Measurements from ENCODE around the gene FOXK2.

FOXK2 gene

GRCh38 chr17:82483836-82484235 is 35.7 kb upstream of the FOXK2 start:
- TF ChIP-seq EZH2 (IDR thresholded peaks at IDR 0.05) (no peak), FOXP2 (optimal IDR thresholded peaks at IDR 0.05; ENCODE audit: control extremely low read depth, extremely low read length, insufficient read depth) (no peak), POLR2AphosphoS5 (IDR thresholded peaks at IDR 0.05; ENCODE audit: borderline replicate concordance, low read depth, low read length) (no peak)
- Histone ChIP-seq H3K36me3 (ENCODE audit: insufficient read depth, low read length) (peaks cover 58% of the 10 kb centered on the region; the same call in 1 of the 2 replicates), H3K27ac (no peak overlapping the region), H3K9me3 (ENCODE audit: low read depth, low read length) (no peaks in the 10 kb centered on the region), H3K4me3 (no peak overlapping the region), H3K9ac (ENCODE audit: insufficient read length) (no peak overlapping the region)
- no peak for DNase-seq (ENCODE audit: low read depth, low spot score)

DNA sequence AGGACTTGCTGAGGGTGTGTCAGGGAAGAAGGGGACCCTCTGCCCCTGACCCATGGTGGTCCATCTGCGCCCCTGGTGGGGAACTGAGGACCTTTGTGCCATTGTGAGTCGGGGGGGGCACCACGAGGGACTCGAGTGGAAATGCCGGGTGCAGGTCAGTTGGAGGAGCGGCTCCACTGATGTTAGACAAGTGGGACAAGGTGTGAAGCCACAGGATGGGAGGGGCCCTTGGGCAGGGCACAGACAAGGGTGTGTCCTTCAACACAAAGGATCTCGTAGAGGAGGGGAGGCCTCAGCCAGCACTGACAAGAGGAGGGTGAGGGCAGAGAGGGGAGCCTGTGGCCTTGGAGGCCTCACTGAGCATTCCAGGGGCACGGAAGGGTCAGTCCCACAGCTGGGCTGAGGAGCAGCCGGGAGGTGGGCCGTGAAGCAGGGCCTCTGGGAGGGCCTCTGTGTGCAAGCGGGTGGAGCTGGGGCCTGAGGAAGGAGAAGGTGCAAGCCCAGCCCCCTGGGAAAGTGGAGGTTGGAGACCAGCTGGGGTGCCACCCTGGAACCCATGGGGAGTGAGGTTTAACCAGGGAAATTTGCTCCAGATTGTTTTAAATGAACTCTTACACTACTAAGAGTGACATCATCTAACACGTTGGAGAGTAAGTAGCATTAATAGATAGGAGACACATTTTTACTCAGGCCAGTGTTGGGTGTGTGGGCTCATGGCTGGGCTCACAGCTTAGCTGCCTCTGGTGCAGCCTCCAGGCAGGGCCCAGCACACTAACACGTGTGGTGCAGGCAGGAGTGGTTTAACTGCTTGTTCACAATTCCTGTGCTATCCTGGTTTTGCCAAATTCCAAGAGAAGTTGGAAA is 33.1 kb upstream of the FOXK2 start:
- no peak overlapping the region for H3K27ac ChIP-seq
- DNase-seq (ENCODE audit: low read depth, low spot score): no peak
- TF ChIP-seq EZH2 (IDR thresholded peaks at IDR 0.05) (no peak), POLR2AphosphoS5 (IDR thresholded peaks at IDR 0.05; ENCODE audit: borderline replicate concordance, low read depth, low read length) (no peak), FOXP2 (optimal IDR thresholded peaks at IDR 0.05; ENCODE audit: control extremely low read depth, extremely low read length, insufficient read depth) (no peak)
- no peaks in the 10 kb centered on the region for H3K9me3 ChIP-seq (ENCODE audit: low read depth, low read length)
- H3K36me3 ChIP-seq (ENCODE audit: insufficient read depth, low read length): peaks cover 38% of the 10 kb centered on the region; the same call in 1 of the 2 replicates
- no peak overlapping the region for H3K9ac ChIP-seq (ENCODE audit: insufficient read length)
- no peak overlapping the region for H3K4me3 ChIP-seq

DNA sequence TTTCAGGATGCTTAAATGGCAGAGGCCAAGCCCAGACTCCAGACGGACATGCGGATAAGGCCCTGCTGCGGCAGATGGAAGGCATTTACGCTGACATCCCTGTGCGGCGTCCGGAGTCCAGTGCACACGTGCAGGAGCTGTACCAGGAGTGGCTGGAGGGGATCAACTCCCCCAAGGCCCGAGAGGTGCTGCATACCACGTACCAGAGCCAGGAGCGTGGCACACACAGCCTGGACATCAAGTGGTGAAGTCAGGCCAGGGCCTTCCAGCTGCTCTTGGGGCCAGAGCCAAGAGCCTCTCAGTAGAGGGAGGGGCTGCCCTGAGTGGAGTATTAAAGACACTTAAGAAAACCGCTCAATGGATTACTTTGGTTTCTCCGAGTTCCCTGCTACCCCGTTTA is 31.6 kb upstream of the FOXK2 start:
- H3K9me3 ChIP-seq (ENCODE audit: low read depth, low read length): no peaks in the 10 kb centered on the region

GRCh38 chr17:82489117-82489516 is 30.4 kb upstream of the FOXK2 start:
- no peak overlapping the region for H3K9ac ChIP-seq (ENCODE audit: insufficient read length)
- DNase-seq (ENCODE audit: low read depth, low spot score): no peak
- no peak overlapping the region for H3K4me3 ChIP-seq
- no peak overlapping the region for H3K27ac ChIP-seq
- H3K9me3 ChIP-seq (ENCODE audit: low read depth, low read length): no peaks in the 10 kb centered on the region
- H3K36me3 ChIP-seq (ENCODE audit: insufficient read depth, low read length): peaks cover 19% of the 10 kb centered on the region; the same call in 1 of the 2 replicates
- TF ChIP-seq POLR2AphosphoS5 (IDR thresholded peaks at IDR 0.05; ENCODE audit: borderline replicate concordance, low read depth, low read length): no peak
- TF ChIP-seq FOXP2 (optimal IDR thresholded peaks at IDR 0.05; ENCODE audit: control extremely low read depth, extremely low read length, insufficient read depth): no peak
- no peak for TF ChIP-seq EZH2 (IDR thresholded peaks at IDR 0.05)

More for the DNA sequence above, 31.6 kb upstream of the FOXK2 start:
- no peak for TF ChIP-seq POLR2AphosphoS5 (IDR thresholded peaks at IDR 0.05; ENCODE audit: borderline replicate concordance, low read depth, low read length)
- no peak for TF ChIP-seq FOXP2 (optimal IDR thresholded peaks at IDR 0.05; ENCODE audit: control extremely low read depth, extremely low read length, insufficient read depth)
- no peak for TF ChIP-seq EZH2 (IDR thresholded peaks at IDR 0.05)
- Histone ChIP-seq H3K36me3 (ENCODE audit: insufficient read depth, low read length) (peaks cover 30% of the 10 kb centered on the region; the same call in 1 of the 2 replicates), H3K9ac (ENCODE audit: insufficient read length) (no peak overlapping the region), H3K27ac (no peak overlapping the region), H3K4me3 (no peak overlapping the region)
- DNase-seq (ENCODE audit: low read depth, low spot score): no peak

GRCh38 chr17:82489851-82490511 is 29.6 kb upstream of the FOXK2 start:
- no peak for DNase-seq (ENCODE audit: low read depth, low spot score)
- Histone ChIP-seq H3K4me3 (no peak overlapping the region), H3K36me3 (ENCODE audit: insufficient read depth, low read length) (peaks cover 13% of the 10 kb centered on the region; the same call in 1 of the 2 replicates), H3K9ac (ENCODE audit: insufficient read length) (no peak overlapping the region), H3K9me3 (ENCODE audit: low read depth, low read length) (no peaks in the 10 kb centered on the region), H3K27ac (no peak overlapping the region)
- TF ChIP-seq EZH2 (IDR thresholded peaks at IDR 0.05): no peak
- no peak for TF ChIP-seq POLR2AphosphoS5 (IDR thresholded peaks at IDR 0.05; ENCODE audit: borderline replicate concordance, low read depth, low read length)
- no peak for TF ChIP-seq FOXP2 (optimal IDR thresholded peaks at IDR 0.05; ENCODE audit: control extremely low read depth, extremely low read length, insufficient read depth)

- H3K9ac ChIP-seq (ENCODE audit: insufficient read length): no peak overlapping the region
- H3K27ac ChIP-seq: no peak overlapping the region
- no peak overlapping the region for H3K4me3 ChIP-seq
- no peaks in the 10 kb centered on the region for H3K9me3 ChIP-seq (ENCODE audit: low read depth, low read length)
- peaks cover 8% of the 10 kb centered on the region; the same call in 1 of the 2 replicates for H3K36me3 ChIP-seq (ENCODE audit: insufficient read depth, low read length)
- DNase-seq (ENCODE audit: low read depth, low spot score): no peak
- TF ChIP-seq POLR2AphosphoS5 (IDR thresholded peaks at IDR 0.05; ENCODE audit: borderline replicate concordance, low read depth, low read length) (no peak), FOXP2 (optimal IDR thresholded peaks at IDR 0.05; ENCODE audit: control extremely low read depth, extremely low read length, insufficient read depth) (no peak), EZH2 (IDR thresholded peaks at IDR 0.05) (no peak)
These were observed 28.9 kb upstream of the FOXK2 start for GRCh38 chr17:82490512-82491195.

DNA sequence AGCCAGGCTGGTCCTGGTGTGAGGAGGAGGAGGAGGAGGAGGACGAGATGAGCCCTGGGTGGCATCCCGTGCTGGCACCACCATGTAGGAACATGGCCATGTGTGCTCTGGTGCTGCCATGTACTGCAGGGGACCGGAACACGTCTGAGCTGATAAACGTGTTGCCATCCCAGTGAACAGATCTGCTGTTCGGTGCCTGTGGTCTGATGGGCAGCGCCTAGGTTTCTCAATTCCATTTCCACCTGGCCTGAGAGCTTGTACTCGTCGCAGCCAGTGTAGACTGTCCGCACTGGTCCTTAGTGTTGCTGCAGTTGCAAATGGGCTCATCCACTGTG is 28.4 kb upstream of the FOXK2 start:
- no peaks in the 10 kb centered on the region for H3K9me3 ChIP-seq (ENCODE audit: low read depth, low read length)
- H3K4me3 ChIP-seq: no peak overlapping the region
- DNase-seq (ENCODE audit: low read depth, low spot score): no peak
- no peak for TF ChIP-seq POLR2AphosphoS5 (IDR thresholded peaks at IDR 0.05; ENCODE audit: borderline replicate concordance, low read depth, low read length)
- no peak for TF ChIP-seq FOXP2 (optimal IDR thresholded peaks at IDR 0.05; ENCODE audit: control extremely low read depth, extremely low read length, insufficient read depth)
- TF ChIP-seq EZH2 (IDR thresholded peaks at IDR 0.05): no peak
- H3K27ac ChIP-seq: no peak overlapping the region
- H3K36me3 ChIP-seq (ENCODE audit: insufficient read depth, low read length): peaks cover 6% of the 10 kb centered on the region; the same call in 1 of the 2 replicates
- no peak overlapping the region for H3K9ac ChIP-seq (ENCODE audit: insufficient read length)

DNA sequence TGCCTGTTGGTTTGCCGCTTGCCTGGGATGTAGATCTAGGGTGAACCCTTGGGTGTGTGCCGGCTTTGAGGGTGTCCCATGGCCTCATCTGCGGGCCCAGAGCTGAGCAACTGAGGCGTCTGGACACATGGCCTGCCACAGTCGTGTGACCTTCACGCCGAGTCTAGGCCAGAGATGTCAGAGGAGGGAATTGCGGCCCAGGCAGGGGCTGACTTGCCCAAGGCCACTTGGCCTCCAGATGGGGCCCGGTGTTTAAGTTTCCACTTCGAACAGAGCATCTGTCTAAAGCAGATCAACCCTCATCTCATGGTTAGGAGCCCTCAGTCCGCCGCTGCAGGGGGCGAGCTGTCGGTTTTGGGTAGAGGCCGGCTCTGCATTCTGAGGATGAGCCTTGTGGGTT is 28.0 kb upstream of the FOXK2 start:
- DNase-seq (ENCODE audit: low read depth, low spot score): no peak
- Histone ChIP-seq H3K27ac (no peak overlapping the region), H3K9ac (ENCODE audit: insufficient read length) (no peak overlapping the region), H3K4me3 (no peak overlapping the region), H3K9me3 (ENCODE audit: low read depth, low read length) (no peaks in the 10 kb centered on the region), H3K36me3 (ENCODE audit: insufficient read depth, low read length) (peaks cover 3% of the 10 kb centered on the region; the same call in 1 of the 2 replicates)
- TF ChIP-seq EZH2 (IDR thresholded peaks at IDR 0.05) (no peak), POLR2AphosphoS5 (IDR thresholded peaks at IDR 0.05; ENCODE audit: borderline replicate concordance, low read depth, low read length) (no peak), FOXP2 (optimal IDR thresholded peaks at IDR 0.05; ENCODE audit: control extremely low read depth, extremely low read length, insufficient read depth) (no peak)
